ENCODE results near the gene PPP3CA.
"Not testable (repeated sequence)": the region's sequence is repeated elsewhere in the genome, so short reads cannot be mapped to it uniquely, and the experiment has no call there.

The PPP3CA gene

DNA sequence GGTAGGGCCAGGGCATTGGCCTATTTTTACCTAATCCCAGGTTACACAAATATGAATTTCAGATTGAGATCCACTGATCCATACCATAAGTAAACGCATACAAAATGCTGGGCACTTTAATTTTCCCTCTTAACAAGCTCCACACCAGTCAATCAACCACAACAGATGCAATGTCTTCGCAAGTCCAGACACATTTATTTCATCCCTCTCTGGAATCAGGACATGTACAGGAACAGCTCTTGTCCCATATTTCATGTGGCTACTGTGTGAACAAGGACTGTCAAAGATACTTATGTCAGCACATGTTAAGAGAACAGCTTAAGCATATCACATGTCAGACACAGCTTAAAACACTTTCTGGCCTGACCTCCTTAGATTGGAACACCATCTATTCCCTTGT is 145.9 kb downstream of the PPP3CA start:
- DNase-seq, result no peak

DNA sequence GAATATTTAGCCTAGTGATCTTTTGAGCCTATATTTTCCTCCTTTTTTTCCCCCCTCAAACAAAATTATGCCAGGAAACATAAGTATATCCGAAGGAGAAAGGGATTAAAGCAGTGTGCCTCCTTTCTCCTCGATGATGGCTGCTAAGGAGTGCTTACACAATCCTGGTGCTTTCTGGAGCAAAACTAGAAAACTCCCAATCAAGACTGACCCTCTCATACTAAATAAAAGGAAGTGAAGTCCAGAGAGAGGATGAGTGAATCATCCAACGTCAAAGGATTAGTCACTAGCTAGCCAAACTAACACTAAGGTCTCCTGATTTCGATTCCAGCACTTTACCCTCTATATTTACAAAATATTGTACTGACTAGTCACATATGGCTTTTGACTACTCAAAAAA is 146.8 kb downstream of the PPP3CA start:
- DNase-seq, result no peak

DNA sequence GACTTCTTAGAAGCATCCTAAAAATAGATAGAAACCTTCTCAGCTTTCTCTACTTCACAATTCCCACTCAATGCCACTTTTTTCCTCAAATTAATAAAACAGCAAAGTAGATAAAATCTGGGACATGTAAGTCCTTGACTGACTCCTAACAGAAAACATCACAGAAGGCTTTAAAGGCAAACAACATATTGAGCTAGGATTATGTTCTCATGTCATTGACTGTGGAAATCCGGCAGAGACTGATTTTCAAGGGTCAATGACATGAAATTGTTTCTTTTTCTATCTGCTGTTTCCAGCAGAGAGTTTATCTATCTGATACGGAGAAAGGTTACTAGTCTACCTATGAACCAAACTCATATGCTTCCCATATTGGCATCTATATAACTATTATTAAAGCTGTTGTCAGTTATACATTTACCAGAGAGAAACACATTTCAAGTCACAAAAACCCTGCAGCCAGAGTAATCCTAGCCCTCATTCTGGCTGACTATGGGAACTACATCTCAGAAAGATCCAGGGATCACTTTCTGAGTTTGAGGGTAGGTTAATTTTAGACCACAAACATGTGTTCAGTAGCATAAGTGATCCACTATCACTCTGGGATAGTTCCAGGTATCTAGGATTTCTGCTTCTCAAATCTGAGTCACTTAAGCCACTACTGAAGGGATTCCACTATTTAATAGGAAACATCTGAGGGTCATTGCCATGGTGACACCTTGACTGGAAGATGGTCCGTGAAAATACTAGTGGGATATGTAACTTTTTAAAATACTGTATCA is 147.6 kb downstream of the PPP3CA start:
- DNase-seq, result no peak

DNA sequence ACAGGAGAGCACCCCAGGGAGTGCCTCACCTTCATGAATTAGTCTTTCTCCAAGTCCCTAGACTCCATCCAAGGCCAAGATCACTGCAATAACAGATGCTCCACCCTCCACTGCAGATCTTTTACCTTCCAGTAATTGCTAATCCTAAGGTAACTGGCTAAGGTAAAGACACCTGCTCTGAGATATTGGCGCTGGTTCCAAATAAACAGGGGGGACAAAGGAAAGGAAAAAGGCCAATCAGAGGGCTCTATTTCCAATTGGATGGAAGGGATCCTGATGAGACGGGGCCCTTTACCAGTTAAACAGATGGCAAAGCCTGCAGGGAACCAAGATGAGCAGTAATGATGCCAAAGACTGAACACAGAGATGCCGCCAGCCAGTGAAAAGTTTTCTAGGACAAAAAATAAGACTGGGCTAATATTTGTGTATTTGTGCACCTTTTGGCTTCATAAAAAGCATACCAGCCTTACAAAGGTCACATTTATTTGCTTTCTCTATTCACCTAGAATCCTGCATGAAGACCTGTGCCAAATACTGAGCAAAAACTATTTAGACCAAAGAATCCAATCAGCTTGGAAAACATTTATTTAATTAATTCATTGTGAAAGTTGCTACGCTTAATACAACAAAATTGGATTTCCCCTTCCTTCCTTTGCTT is 148.5 kb downstream of the PPP3CA start:
- no peak for DNase-seq

DNA sequence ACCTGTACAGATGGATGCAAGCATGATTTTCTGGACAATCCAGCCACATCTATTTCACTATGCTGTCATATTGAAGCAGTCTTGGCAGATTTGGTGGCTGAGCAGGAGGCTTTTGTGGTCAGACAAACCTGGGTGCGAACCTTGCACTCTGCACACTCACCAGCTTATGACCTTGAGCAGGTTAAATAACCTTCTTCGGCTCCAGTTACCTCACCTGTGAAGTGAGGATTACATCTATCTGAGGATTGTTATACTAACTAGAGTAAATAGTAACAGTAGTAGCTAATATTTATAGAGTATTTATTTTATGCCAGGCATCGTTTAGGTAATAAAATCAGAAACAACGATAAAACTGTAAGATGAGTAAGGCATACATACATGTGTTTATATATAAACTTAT is 150.0 kb downstream of the PPP3CA start:
- no peak for DNase-seq

DNA sequence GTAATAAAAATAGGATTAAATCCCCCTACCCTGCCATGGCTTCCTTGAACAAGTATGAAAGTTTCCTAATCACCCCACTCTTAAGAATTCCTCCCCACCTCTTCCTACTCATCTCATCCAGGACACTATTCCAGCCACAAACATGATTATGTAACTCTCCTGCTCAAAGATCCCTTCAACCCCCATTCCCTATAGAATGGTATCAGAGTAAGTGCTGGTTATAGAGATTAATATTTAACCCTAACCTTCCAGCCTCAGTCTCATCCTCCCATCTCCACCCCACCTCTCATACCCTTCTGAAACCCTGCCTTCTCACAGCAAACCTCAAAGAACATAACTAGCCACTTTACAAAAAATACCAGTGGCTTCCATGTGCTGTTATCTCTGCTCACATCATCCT is 155.1 kb downstream of the PPP3CA start:
- no peak for DNase-seq

DNA sequence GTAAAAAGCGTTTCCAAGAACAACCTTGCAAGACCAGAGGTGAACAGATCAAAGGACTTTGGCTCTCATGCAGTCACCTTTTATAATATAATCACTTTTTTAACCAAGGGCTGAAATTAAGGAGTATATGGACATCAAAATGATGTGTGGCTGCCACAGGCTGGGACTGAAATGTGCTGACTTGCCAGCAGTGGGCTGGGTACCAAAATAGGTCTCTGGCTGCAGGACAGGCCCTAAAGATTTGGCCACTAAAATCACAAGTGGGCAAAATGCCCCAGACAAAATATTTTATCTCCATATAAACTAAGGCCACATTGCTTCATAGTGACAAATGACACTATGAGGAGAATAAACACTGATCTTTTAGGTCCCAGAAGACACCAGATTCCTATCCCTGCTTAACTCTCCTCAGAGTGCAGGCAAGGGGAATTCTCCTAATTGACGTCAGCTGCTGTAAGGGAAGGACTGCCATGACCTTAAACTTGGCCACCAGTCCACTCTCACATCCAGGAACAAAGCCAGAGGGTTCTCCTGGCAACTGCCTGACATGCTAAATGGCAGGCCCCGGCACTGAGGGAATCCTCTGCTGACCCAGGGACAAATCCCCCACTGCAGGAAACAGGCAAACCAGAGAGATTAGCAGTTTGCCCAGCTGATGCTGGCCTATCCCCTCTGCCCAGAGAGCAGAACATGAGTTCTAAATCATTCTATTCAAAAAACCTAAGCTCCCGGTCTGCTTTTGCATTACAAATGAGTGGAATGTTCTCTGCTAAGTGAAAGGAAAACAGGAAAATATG is 155.8 kb downstream of the PPP3CA start:
- DNase-seq, result no peak

DNA sequence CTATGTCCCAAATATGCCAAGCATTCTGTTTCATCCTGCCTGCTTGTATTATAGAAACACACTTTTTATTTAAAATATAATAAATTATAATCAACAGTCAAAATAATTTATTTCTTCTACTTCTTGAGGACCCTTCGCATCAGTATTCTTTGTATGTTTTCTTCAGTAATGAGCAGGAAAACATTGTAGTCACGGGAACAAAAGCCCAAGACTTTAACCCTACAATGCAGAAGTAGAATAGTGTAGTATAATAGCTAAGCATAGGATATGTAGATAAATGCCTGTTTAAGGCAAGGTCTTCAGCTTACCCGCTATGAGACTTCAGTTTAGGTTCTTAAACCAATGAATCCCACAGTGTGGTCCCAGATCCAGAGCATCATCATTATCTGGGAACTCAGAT is 156.6 kb downstream of the PPP3CA start:
- DNase-seq, result no peak

DNA sequence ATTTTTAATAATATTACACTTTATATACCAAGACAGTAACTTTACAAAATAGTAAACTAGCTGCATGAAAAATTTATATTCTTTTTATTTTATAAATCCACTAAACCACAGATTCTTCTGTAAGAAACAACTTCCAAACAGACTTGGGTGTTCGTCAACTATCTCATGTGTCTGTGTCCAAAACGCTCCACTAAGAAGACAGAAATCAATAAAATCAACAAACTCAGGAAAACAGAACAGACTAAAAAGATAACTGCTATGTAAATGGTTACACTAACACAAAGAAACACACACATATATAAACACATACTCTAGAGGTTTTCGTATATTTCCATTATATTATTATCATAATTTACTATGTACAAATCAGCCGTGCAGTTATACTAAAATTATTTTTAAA is 158.4 kb downstream of the PPP3CA start:
- no peak for DNase-seq

DNA sequence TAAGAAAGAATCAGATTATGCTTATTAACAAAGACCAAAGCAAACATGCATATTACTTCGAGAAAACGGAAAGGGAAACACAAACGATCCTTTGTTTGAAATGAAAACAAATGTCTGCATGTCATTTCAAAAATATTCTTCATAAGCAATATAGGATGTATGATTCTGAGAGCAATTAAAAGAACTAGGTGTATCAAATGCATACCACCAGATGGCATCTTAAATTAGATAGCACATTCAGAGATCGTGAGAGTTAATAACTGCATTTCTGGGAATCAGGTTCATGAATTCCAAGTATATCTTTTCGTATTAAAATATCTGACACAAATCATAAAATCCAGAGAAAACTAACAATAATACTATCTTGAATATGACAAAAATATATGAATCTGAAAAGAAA is 159.5 kb downstream of the PPP3CA start:
- no peak for DNase-seq

DNA sequence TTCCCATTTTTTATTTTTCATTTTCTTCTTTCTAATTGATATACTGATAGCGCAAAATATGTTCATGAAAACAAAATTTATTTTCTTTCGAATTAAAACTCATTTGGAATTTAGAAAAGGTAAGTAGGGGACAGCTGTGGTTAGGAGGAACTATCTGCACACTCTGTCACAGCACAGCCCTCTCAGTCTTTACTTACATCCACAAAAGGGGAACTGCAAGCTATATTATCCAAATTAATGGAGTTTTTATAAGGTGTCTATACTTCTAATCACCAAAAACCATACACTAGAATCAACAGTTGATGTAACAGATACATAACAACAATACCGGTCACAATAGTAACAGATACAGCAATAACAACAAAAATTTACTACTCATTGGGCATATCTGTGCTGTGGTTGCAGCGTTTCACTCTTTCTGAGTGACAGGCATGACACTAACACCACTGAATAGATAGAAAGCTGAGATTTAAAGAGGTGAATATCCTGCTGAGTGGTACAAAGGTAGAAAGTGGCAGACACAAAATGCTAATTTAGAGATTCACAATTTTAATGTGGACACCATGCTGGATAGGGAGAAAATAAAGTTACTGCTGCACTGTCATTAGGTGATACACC is 160.7 kb downstream of the PPP3CA start:
- DNase-seq, result no peak

DNA sequence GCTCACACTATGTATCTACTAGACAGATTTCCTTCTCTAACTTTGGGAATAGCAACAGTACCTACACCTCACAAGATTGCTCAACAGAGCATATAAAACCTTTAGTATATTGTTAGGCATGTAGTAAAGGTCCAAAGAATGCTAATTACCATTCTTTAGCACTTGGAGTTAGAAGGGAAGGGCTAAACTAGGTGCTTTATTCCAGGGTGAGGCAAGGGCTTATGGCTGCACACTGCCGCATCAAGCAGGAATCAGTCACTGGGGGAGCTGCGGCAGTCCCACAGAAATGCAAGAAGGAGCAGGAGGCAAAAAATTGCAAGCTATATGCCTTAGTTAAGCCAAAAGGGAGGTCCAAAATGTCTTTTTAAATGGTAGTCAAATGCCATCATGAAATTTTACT is 162.7 kb downstream of the PPP3CA start:
- no peak for DNase-seq

DNA sequence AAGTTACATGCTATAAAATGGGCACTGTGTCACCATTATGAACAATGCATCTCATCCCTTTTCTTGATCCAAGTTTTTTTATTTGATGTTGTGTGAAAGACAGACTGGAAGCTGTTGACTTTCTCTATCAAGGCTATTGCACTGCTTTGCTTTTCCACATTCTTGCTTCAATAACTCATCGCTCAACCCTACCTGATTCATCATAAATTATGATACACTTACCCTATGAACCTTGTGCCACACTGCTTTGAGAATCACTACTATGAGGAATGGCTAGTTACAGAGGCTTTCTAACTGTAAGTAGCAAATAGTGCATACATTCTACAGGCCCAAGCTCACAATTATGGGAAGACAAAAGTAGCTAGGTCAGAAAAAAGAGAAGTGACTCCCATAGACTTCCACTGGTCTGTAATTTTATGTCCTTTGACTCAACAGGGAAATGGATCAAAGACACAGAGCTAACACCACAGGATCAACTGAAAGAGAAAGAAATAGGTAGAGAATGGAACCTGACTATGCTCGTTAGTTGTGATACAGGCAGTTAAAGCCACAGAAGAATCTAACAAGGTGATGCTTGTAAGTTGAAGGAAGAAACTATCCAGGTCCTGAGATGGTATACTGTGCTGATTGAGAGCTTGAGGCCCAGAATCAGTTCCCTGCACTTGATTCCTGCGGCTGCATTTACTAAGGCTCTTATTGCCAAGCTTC is 163.5 kb downstream of the PPP3CA start:
- DNase-seq, result no peak

DNA sequence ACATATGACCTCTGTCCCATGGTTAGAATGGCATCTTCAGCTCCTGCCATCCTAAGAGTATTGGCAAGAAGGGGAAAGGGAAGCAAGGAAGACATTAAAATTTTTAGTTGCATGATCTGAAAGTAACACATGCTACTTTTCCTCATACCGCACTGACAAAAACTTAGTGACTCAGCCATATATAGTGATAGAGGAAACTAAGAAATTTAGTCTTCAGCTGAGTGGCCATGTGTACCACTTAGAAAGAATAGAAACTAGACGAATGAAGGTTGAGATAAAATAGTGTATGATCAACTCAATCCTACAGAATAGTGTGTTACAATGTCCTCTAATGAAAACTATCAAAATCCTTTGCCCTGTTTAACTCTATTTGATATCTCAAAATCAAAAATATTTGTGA is 164.1 kb downstream of the PPP3CA start:
- no peak for DNase-seq

DNA sequence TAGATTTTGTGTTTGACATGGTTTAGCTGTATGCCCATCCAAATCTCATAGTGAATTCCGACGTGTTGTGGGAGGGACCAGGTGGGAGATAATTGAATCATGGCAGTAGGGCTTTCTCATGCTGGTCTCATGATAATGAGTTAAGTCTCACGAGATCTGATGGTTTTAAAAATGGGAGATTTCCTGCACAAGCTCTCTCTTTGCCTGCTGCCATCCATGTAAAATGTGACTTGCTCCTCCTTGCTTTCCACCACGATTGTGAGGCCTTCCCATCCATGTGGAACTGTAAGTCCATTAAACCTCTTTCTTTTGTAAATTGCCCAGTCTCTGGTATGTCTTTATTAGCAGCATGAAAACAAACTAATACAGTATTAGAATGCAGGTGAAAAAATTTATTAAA is 164.6 kb downstream of the PPP3CA start:
- not testable (repeated sequence) for DNase-seq

DNA sequence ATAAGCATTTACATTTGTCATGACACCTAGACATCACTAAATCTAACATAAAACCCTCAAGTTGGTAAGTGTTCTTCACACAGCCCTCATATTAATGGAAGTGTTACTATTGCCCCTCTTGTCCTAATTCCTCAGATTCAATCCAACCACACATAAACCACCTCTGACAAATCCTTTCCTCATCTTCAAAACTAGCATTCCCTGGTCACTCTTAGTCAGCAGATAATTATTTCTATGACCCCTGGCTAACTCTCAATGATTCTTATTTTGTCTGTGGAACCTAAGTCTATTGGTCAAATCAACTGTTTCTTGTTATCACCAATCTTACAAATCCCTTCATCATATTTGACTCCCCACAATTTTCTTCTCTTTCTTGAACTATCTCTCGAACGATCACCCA is 168.6 kb downstream of the PPP3CA start:
- DNase-seq, result no peak

DNA sequence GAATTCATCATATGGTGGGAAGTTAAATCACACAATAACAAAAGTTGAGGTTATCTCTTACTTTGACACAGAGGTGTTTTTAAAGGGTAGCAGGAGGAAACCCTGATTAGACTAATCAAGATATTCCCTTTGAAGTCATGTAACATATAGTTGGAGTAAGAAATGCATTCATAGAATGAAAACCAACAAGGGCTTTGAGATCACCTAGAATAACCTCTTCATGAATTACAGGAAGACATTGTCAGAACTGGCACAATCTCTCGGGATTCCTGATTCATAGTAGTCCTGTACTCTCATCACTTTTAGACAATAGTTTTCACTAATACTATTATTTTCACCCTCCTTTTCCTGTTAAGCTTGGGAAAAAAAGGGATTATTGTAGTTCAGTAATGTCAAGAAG is 170.2 kb downstream of the PPP3CA start:
- DNase-seq, result no peak

DNA sequence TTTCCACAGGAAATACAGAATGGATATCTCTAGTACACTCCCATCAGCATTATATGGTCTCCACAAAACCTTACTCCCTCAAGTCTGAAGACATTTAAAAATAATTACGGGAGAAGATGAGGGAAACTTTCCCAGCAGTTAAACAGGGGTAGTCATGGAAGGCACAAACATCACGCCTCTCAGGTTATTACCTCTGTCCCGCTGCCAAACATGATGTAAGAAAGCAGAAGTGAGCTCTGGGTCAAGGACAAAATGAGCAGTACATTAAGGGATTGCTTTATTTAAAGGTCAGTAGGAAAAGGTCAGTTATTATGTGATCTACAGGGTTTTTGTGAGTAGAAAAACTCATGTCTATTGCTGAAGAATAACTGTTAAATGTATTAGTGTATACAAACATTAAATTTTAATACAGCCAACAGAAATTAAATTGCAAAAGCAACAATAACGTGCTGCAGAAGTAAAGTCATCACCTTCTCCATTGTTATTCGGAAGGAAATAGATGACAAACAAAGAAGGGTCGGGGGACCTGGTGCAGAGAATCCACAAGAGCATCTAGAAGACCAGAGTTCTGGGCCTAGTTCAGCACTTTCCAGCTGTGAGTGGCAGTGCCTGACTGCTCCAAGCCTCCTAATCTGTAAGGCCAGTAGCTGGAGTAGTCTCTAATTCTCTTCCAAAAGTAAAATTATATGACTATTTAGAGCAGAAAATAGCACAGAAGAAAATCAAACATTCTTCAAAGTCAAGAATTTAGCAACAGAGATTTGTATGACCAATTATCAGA is 171.2 kb downstream of the PPP3CA start:
- no peak for DNase-seq

DNA sequence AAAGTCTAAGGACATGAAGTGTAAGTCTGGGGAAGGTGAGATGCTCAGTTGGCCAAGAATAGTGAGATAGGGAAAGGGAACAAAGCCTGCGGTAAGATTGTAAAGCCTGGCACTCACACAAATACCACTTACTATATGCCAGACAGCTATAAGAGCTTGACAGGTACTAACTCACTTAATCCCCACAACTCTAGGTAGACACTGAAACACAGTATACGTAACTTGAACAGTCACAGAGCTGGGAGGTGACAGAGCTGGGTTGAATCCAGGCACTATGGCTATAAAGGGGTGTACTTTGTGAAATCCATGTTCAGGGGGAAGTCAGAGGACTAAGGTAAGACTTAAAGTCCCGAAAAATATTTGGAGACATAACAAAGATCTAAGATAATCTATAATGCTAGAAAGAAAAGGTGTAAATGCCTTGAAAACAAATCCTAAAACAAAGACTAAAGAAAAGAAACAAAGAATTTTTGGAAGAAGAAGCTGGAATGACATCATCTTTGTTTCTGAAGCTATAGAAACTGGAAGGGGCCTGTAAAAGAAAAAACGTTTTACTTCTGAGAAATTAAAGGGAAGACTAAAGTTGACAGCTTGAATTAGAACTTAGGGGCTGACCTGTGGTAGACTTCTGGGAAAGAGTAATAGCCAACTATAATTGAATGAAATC is 172.5 kb downstream of the PPP3CA start:
- DNase-seq, result no peak

DNA sequence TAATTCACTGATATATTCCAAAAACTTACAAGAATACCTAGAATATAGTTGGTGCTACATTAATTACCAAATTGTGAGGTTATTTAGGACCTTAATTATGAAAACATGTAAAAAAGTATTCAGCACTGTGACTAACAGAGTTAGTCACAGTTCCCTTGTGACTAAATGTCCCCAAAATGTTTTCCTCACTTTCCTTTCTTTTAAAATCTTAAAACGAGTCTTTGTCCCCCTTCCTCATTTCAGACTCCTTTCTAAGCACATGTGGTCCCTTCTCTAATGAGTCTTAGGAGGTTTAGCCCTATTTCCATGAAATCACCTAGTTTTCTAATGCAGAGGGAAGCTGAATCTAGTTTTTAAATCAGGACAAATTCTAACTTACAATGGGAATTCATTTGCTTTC is 175.0 kb downstream of the PPP3CA start:
- no peak for DNase-seq

DNA sequence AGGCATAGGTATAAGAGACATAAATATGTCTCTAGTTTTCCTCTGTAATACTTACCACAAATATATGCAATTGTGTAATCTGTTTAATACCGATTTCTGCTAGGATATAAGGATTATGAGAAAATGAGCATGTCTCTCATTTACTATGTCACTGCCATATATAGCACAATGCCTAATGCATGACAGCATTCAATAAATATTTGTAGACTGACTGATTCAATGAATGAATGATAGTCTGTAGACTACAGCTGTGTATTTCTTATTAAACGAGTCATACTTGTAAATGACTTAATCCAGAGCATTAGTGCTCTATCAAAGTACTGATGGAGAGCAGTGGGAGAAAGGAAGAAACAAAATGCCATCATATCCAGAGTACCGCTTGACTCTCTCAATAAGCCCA is 175.6 kb downstream of the PPP3CA start:
- DNase-seq, result no peak
